ENCODE measurements around the gene COL4A2.

GRCh38 chr13:110495881-110496280, 188.8 kb downstream of the COL4A2 start:
- no peak for TF ChIP-seq POLR2AphosphoS5 (IDR thresholded peaks at IDR 0.05; ENCODE audit: low read depth, low read length)
- no peak for TF ChIP-seq POLR2A (IDR thresholded peaks at IDR 0.05; ENCODE audit: low read depth, low read length)
- TF ChIP-seq TAF1 (IDR thresholded peaks at IDR 0.05; ENCODE audit: borderline replicate concordance, low read depth, low read length) = no peak
